SU-DHL-6 (cell line): ENCODE results near the gene MYOM1.

Experiments used
- H2AFZ ChIP-seq: fragments of 200-600 bp; sonication (generic); 2 replicates; pipeline ENCODE4 v1.6.1; 2014; ENCODE audit warnings: low read depth, mild to moderate bottlenecking, moderate library complexity, mixed read lengths, antibody characterized with exemption, low read length; ENCODE audit not compliant: severe bottlenecking
- H3F3A ChIP-seq: fragments of 200-600 bp; shearing (Covaris generic); 2 replicates; pipeline ENCODE4 v1.6.0; 2016; ENCODE audit warnings: antibody characterized with exemption, mild to moderate bottlenecking; ENCODE audit not compliant: insufficient read depth
- H3K27ac ChIP-seq: fragments of 200-600 bp; sonication (generic); 2 replicates; pipeline ENCODE4 v1.5.1; 2016; ENCODE audit warnings: low read depth, mild to moderate bottlenecking, low read length, moderate library complexity, mixed read lengths
- H3K27me3 ChIP-seq: fragments of 200-600 bp; sonication (generic), shearing (Covaris generic); 2 replicates; pipeline ENCODE4 v1.6.0; 2014; ENCODE audit warnings: mild to moderate bottlenecking, low read length
- H3K36me3 ChIP-seq: fragments of 200-600 bp; sonication (generic); 2 replicates; pipeline ENCODE4 v1.6.1; 2014; ENCODE audit warnings: mild to moderate bottlenecking, low read length, mixed read lengths
- H3K4me2 ChIP-seq: fragments of 300-600, 200-600 bp; shearing (Covaris generic), sonication (generic); 2 replicates; pipeline ENCODE4 v1.6.0; 2014; ENCODE audit warnings: low read length, low read depth, mild to moderate bottlenecking; ENCODE audit not compliant: poor library complexity, severe bottlenecking
- H3K4me3 ChIP-seq: fragments of 200-600 bp; sonication (generic); 2 replicates; pipeline ENCODE4 v1.5.1; 2014; ENCODE audit warnings: antibody characterized with exemption, low read length, mild to moderate bottlenecking, mixed read lengths; ENCODE audit not compliant: insufficient read depth, poor library complexity, severe bottlenecking
- H3K79me2 ChIP-seq: fragments of 200-600 bp; sonication (generic); 2 replicates; pipeline ENCODE4 v1.6.1; 2014; ENCODE audit warnings: mild to moderate bottlenecking, low read length, moderate library complexity; ENCODE audit not compliant: insufficient read depth
- H3K9ac ChIP-seq: fragments of 200-600 bp; sonication (generic); 2 replicates; pipeline ENCODE4 v1.7.0; 2014; ENCODE audit warnings: mild to moderate bottlenecking, low read length
- H3K9me2 ChIP-seq: fragments of 200-600 bp; sonication (generic); replicated peaks from 2 replicates; pipeline ENCODE4 v1.6.1; 2014; ENCODE audit warnings: low read length; ENCODE audit not compliant: insufficient read depth
- H3K9me3 ChIP-seq: fragments of 200-600 bp; sonication (generic); 2 replicates; pipeline ENCODE4 v1.6.1; 2014; ENCODE audit warnings: low read length, mixed read lengths; ENCODE audit not compliant: insufficient read depth
- H4K20me1 ChIP-seq: fragments of 200-600 bp; sonication (generic); 2 replicates; pipeline ENCODE4 v1.6.1; 2014; ENCODE audit warnings: low read depth, mild to moderate bottlenecking, antibody characterized with exemption, low read length, moderate library complexity, mixed read lengths
- EZH2phosphoT487 ChIP-seq: fragments of 200-600 bp; sonication (generic), shearing (Covaris generic); conservative IDR thresholded peaks from 2 replicates; pipeline ENCODE4 v1.6.1; 2018; ENCODE audit warnings: mild to moderate bottlenecking, antibody characterized with exemption, low read length, moderate library complexity, mixed read lengths
- TF ChIP-seq, protein P1 (sequence below): fragments of 200-600 bp; sonication (generic); IDR thresholded peaks from one replicate; pipeline ENCODE4 v1.5.1; 2017; ENCODE audit warnings: antibody characterized with exemption, mild to moderate bottlenecking, low read length, moderate library complexity; ENCODE audit not compliant: insufficient read depth, poor library complexity, severe bottlenecking

MYOM1 gene

GRCh38 chr18:3085612-3086011, 134.2 kb downstream of the MYOM1 start:
- Histone ChIP-seq H3K9me2 (no peaks in the 10 kb centered on the region), H3K9me3 (no peaks in the 10 kb centered on the region), H3K4me2 (no peak overlapping the region), H3K4me3 (no peak overlapping the region), H3K27ac (no peak overlapping the region), H3K9ac (no peak overlapping the region), H3F3A (no peaks in the 10 kb centered on the region), H4K20me1 (no peaks in the 10 kb centered on the region), H3K36me3 (no peaks in the 10 kb centered on the region), H3K27me3 (no peaks in the 10 kb centered on the region), H3K79me2 (no peaks in the 10 kb centered on the region), H2AFZ (no peak overlapping the region)
- no peak for TF ChIP-seq EZH2phosphoT487
- TF ChIP-seq, protein P1, sequence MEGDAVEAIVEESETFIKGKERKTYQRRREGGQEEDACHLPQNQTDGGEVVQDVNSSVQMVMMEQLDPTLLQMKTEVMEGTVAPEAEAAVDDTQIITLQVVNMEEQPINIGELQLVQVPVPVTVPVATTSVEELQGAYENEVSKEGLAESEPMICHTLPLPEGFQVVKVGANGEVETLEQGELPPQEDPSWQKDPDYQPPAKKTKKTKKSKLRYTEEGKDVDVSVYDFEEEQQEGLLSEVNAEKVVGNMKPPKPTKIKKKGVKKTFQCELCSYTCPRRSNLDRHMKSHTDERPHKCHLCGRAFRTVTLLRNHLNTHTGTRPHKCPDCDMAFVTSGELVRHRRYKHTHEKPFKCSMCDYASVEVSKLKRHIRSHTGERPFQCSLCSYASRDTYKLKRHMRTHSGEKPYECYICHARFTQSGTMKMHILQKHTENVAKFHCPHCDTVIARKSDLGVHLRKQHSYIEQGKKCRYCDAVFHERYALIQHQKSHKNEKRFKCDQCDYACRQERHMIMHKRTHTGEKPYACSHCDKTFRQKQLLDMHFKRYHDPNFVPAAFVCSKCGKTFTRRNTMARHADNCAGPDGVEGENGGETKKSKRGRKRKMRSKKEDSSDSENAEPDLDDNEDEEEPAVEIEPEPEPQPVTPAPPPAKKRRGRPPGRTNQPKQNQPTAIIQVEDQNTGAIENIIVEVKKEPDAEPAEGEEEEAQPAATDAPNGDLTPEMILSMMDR: no peak

DNA sequence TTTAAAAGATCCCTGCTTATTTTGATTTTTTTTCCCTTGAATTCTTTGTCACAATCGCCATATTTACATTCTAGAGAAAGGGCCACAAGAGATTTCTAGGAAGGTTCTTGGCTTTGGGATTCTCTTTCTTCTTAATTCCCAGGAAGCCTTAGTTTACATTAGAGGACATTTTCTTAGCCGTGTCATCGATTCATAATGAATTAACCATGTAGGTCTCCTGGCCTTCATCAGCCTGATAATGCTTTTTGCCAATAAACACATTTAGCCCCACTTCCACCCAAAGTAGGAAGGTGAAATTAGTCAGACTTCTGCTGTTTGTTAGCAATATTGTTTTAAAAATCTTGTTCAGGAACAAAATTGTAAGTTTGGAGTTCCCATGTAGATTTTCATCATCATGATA, 135.6 kb downstream of the MYOM1 start:
- no peaks in the 10 kb centered on the region for H3K9me3 ChIP-seq
- H3F3A ChIP-seq: no peaks in the 10 kb centered on the region
- no peaks in the 10 kb centered on the region for H3K36me3 ChIP-seq
- H3K9ac ChIP-seq: no peak overlapping the region
- TF ChIP-seq EZH2phosphoT487: no peak
- TF ChIP-seq, protein P1: no peak
- H3K4me3 ChIP-seq: no peak overlapping the region
- no peak overlapping the region for H2AFZ ChIP-seq
- H3K4me2 ChIP-seq: no peak overlapping the region
- H3K9me2 ChIP-seq: no peaks in the 10 kb centered on the region
- H3K27me3 ChIP-seq: no peaks in the 10 kb centered on the region
- no peak overlapping the region for H3K27ac ChIP-seq
- no peaks in the 10 kb centered on the region for H4K20me1 ChIP-seq
- no peaks in the 10 kb centered on the region for H3K79me2 ChIP-seq

DNA sequence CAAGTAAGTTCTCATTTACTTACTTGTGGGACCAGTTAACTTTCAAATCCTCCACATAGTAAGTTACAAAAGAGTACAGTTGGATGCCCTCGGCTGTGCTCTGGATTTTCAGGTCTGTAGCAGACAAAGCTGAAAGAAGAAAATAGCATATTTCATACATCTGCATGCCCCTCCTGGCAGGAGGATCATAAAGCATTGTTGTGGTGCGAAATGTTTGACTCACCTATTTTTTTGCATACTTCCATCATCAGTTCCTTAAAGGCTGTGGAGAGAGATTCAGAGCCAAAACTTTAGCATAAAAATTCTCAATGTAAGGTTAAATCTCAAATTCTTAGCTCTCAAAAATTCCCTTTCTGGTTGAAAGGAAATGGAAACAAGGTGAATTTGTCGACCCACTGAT, 136.0 kb downstream of the MYOM1 start:
- no peak overlapping the region for H3K27ac ChIP-seq
- H3K4me2 ChIP-seq: no peak overlapping the region
- no peaks in the 10 kb centered on the region for H3K27me3 ChIP-seq
- no peaks in the 10 kb centered on the region for H3K79me2 ChIP-seq
- no peaks in the 10 kb centered on the region for H4K20me1 ChIP-seq
- H3K36me3 ChIP-seq: no peaks in the 10 kb centered on the region
- H3F3A ChIP-seq: no peaks in the 10 kb centered on the region
- H3K4me3 ChIP-seq: no peak overlapping the region
- H3K9ac ChIP-seq: no peak overlapping the region
- TF ChIP-seq, protein P1: no peak
- TF ChIP-seq EZH2phosphoT487: no peak
- H3K9me2 ChIP-seq: no peaks in the 10 kb centered on the region
- no peak overlapping the region for H2AFZ ChIP-seq
- no peaks in the 10 kb centered on the region for H3K9me3 ChIP-seq
